ENCODE results near the gene BTBD9.

Gene BTBD9

DNA sequence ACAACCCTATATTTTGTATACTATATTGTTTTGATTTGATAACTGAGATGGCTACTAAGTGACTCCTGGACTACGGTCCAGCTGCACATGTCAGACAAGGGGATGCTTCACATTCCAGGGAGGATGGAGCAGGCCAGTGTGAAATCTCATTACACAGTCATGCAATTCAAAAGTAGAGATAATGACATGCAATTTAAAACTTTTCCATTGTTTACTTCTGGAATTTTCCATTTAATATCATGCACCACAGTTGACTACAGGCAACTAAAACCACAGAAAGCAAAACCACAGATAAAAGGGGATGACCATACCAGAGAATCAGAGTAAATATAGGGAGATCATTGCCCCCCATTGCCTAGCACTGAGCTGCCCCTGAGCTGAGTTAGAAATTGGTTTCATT is 366.4 kb downstream of the BTBD9 start:
- no peak for DNase-seq

- DNase-seq = no peak
These were observed 367.5 kb downstream of the BTBD9 start for GRCh38 chr6:38272222-38272621.

DNA sequence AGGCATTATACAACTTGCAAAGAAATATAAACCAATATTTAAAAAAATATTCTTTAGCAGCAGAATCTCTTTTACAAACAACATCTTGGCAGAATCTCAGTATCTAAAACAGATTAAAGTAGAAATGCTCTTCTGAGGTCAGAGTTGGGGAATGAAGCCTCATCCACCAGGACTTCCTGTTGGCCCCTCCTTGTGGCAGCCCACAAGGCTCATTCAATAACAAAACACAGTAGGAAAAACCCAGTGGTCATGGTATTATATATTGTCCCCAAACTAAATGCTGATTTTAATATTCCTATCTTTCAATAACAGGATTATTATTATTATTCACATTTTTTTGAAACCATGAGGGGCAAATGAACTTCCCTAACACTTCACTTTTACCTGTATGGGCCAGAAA is 368.6 kb downstream of the BTBD9 start:
- no peak for DNase-seq

DNA sequence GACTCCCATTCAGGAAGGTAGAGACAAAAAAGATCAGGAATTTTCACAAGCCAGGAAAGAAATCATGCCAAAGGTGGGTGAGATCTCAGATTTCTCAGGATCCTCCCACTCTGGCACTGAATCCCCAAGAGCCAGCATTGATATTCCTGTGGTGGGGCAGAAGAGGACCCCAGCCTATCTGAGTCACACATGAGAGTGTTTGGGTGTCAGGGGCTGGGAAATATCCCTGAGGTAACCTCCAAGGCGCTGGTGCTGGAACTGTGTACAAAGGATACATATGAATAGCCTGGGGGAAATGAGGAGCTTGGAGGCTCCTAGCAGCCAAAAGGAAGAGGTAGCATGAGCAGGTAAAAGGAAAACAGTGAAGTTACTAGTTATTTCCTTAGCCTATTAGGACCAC is 369.4 kb downstream of the BTBD9 start:
- DNase-seq = no peak

- DNase-seq = no peak
These were observed 370.1 kb downstream of the BTBD9 start for GRCh38 chr6:38269461-38270172.

DNA sequence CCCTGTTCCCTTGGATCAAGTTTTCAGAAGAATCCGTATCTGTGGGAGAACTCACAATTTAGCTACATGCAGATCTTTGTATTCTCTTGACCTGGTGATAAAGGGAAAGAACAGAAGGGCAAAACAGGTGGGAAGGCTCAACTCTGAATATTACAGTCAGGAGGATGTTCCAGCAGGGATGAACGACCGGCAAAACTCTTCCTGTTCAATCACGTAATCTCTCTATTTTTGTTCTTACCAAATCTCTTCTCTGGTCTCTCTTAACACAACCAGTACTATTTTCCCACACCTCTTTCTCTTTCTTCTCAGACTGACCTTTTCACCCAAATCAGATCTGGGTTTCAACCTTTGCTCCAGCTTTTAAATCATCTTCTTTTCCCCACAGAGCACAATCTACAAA is 371.4 kb downstream of the BTBD9 start:
- DNase-seq = no peak

- no peak for DNase-seq
These were observed 372.8 kb downstream of the BTBD9 start for GRCh38 chr6:38266921-38267354.

DNA sequence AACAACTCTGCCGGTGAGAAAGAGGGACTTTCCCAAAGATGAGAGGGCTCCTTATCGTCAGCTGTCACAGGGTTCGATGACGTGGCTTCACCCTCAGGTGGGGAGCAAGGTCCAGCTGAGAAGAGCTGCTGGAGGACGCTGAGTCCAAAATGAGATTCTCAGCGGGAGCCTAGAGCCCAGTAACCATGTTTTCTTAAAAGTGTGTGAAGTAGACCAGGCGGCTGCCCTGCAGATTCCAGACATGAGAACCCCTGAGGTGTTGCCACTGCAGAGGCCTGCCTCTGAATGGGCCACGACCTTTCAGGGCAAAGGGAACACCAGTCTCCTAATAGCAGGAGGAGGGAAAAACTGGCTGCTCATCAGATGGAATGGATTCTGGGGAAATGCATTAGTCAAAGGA is 375.1 kb downstream of the BTBD9 start:
- no peak for DNase-seq

DNA sequence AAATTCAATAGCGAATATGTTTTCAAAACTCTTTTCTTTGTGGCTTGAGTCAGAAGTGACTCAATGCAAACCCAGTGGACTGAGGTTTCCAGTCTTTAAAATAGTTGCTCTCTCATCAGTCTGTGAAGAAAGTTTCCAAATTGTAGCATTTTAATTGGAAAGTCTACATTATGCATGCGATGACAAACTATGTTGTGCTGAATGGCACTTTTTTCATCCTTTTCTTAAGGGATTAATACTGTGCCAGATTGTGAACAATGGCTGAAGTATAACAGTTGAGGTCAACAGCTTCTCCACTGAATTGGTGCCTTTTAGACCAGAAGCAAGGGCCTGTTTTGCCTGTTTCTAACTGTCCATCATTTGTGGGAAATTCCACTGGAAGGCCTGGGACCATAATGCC is 377.1 kb downstream of the BTBD9 start:
- DNase-seq = no peak

DNA sequence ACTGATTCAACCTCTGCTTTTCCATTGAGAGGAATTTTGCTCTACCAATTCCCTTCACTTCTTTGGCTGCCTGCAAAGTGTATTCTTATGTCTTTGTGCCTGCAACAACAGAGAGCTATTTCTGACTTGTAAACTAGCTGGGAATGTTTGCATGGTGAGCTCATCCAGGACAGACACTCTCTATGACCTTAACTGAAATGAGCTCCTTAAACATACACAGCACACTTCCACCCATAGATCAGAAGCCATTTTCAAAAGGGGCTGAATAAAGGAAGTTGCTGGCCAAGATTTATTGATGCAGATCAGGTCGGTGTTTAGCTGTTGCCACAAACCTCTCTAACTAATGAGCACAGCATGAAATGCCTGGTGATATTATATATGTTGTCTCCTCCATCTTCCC is 377.7 kb downstream of the BTBD9 start:
- DNase-seq = no peak

DNA sequence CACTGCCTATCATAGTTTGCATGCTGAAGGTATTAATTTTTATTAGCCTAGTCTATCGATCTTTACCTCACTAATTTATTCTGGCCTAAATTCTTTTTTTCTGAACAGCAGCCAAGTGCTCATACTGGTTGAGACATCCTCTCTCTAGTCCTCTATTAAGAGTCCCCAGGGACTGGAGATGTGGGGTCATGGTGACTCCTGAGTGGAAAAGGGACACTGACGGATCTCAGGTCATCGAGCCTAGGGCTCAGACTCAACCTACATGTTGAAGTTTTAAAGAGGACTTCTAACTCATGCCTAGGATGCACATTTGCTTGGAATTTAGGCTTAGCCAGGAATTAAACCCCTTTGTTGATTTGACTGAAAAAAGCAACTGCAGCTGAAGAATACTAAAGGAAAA is 378.1 kb downstream of the BTBD9 start:
- DNase-seq = no peak

GRCh38 chr6:38259736-38260135 is 380.0 kb downstream of the BTBD9 start:
- no peak for DNase-seq

GRCh38 chr6:38248500-38249234 is 391.1 kb downstream of the BTBD9 start:
- DNase-seq = no peak

- no peak for DNase-seq
These were observed 394.4 kb downstream of the BTBD9 start for GRCh38 chr6:38245295-38245694.

DNA sequence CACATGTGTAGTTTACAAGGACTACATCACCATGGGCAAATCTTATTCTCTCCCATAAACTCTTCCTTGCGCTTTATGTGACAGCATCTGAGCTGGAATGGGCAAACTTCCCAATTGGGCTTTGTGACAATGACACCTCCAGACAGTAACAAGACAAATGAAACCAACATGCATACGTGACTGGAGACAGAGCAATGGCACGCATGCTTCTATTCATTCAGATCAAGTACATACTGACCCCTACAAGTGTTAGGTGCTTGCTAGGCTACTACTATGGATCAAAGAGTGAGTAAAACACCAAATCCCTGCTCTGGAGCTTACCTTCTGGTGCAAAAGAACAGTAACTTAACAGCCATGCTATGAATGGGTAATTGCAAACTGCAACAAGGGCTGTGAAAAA is 394.9 kb downstream of the BTBD9 start:
- DNase-seq = no peak

DNA sequence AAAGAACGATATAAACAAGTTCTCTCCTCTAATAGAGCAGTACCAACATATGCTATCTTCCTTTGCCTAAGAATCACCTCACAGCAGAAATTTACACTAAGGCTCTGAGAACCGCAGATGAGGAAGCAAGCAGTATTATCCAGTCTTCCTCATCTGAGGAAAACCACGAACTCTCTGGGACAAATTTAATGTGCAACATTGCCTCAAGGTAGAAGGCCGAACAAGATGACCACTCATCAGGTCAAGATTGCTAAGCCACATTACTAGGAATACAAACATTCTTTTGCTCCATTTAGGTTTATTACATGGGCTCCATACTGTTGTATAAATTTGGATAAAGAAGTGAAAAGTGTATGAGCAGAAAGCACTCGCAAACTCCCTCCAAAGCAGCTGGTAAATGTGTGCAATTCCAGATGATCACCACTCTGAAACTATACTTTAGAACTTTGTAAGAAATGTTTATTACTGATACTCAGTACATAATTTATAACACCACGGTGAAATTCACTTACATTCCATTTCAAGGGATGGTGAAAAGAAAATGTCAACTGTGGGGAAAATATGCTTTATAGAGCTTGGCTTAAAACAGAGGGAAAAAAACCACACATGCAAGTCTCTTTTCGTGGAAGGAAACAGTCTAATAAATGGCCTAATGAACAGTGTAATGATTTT is 398.4 kb downstream of the BTBD9 start:
- DNase-seq = no peak

DNA sequence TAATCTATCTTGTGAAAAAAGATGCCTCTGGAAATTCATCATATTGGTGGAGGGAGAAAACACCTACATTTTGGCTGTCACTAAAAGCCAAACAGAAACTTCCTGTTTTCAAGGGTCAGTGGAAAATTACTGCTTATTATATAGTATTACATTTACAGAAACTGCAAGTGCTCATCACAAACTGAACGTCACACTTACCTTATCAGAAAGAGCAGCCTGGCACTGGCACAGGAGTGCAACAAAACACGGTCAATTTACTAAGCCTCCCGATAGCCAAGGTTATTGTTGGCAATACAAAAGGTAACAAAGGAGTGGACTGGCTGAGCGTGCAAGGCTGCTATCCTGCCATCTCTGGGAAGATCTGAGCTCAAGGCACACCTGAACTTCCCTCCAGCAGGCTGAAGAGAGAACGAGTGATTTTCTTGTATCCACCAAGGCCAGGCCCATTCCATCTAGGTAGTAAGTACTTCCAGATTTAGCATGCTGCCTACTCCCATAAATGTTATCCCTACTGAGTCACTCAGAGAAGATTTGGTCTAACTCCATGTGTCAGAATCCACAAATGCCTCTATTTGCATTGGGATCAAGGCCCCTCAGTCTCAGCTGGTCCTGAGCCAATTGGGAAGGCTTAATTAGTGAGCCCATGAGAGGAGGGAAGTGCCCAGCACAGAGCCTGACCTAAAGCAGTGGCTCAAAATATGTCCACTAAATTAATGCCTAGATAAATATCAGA is 399.8 kb downstream of the BTBD9 start:
- no peak for DNase-seq

DNA sequence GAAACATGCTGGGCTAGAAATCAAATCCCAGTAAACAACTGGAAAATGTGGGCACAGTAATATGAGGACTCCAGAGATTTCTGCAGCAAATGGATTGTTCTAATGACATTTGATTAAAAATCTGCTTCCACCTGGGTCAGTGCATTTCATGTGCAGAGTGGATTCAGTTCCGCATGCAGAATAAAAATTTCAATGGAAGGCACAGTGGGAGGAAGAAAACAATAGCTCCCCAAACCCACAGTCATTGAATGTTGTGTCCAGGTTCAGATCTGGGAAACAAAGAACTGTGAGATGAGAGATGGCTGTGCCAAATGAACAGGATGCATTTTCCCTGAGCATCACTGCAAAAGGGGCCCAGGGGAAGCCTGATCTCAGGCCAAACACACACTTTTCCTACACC is 403.1 kb downstream of the BTBD9 start:
- DNase-seq = no peak

DNA sequence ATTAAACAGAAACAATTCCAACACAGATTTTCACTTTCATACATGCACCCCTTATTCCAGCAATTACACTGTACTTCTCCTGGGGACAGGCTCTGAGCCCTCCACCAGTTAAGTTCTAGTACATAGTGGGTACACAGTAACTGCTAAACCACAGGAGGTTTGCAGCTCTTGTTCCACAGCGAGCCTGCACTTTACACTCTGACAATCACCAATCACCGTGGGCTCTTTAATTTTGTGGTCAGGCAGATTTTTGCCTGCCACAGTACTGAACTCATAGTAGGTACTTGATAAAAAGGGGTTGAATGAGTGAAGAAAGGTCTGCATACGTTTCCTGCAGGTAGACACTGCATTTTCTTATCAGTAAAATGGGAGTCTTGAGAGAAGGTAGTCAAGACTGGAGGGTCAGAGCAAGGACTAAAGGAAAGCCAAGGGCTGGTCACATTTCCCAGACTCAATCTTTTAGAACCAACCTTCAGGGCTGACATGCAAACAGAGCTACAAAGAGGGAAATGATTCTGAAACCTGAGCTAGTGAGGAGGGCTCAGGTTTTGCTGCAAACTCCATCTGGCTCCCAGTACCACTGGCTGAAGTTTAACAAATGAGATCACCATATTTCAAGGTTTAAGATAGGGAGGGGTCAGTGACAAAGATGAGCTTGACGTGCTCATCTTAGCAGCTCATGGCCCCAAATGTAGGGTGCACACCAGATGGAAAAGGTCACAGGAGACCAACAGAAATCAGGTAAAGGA is 404.6 kb downstream of the BTBD9 start:
- DNase-seq = no peak

- no peak for DNase-seq
These were observed 405.6 kb downstream of the BTBD9 start for GRCh38 chr6:38234141-38234540.

- no peak for DNase-seq
These were observed 406.5 kb downstream of the BTBD9 start for GRCh38 chr6:38233161-38233791.

DNA sequence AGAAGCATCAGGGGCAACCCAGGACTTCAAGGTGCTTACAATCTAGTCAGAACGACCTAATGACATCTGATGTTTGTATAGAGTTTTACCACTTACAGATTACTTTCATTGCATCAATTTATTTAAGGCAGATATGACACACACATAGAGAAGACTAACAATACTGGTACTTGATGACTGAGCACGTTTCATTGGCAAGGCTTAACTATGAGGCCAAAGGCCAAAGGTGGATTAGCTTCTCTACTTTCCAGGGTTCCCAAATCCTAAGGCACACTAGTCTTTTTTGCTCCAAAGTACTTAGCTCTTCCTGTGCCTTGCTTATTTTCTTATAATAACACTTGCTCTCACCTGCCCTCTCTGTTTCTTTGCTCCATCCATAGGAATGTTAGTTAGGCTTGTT is 414.0 kb downstream of the BTBD9 start:
- no peak for DNase-seq

All from central memory CD4-positive, alpha-beta T cell (primary cell).